Endometrial microvascular endothelial cells (primary cell): ENCODE data around the gene SLF1. TPM values are rescaled to one million over a fixed set of nuclear protein-coding genes. Genes with fewer than 3 reads are reported as not detected.

Experiments used
- in situ Hi-C: cut with HindIII; loops from 2 replicates; pipeline ENCODE4 v1.10.0; 2017; ENCODE audit warnings: low sequenced_read_pairs, low pct_unique_long_range_greater_than_20kb; ENCODE audit errors: inconsistent ontology term
- total RNA-seq: library from RNA; depleted of rRNA; stranded (reverse); fragments of >200 nt; gene quantifications from one replicate; pipeline ENCODE4 v1.2.3, GENCODE V29; 2015; ENCODE audit errors: inconsistent ontology term

SLF1 gene
- total RNA-seq, 1 donor from 2014 or later = 10.9 TPM

DNA sequence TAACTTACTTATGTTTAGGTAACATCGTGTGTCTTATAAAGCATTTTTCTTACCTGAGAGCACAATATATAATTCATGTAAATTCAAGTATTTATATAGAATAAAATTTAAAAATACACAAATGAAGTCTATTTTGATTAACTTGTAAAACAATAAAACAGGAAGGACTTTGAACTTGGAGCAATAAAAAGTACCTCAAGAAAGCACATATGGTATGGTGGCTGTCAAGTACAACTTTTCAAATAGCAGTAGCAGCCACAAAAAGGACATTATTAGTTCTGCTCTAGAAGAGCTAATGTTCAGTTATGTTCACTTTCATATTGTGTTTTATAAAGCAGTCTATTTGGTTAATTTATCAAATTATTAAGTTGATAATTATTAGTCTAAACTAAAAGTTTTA lies 31.4 kb downstream of the SLF1 start:
- in situ Hi-C loops = no loop called here

DNA sequence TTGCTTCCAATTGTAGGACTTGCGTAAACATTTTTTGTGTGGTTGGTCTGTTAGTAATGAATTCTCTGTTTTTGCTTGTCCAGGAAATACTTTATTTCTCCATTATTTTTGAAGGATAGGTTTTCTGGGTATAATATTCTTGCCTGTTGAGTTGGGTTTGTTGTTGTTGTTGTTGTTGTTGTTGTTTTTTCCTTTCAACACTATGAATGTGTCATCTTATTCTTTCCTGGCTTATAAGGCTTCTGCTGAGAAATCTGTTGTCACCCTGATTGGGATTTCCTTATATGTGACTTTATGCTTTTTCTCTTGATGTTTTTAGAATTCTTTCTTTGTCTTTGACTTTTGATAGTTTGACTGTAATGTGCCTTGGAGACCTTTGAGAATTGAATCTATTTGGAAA lies 39.8 kb downstream of the SLF1 start:
- in situ Hi-C loops = no loop called here

DNA sequence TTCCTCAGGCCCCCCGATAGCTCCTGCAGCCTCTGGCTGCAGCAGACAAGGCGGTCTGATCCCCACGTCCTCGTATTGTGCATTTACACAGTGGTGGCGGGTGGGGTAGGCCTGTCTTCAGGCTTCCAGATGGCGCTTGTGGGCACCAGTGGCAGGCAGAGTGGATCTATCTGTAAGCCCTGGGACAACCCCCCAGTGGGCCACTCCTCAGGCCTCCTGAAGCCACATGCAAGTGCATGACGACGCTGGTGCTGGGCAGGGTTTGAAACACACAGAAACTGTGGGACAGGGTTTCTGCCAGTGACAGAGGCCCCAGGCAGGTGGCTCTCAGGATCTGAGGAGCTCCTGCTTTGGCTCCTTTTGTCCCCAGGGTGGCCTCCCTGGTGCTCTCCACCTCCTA lies 42.0 kb downstream of the SLF1 start:
- in situ Hi-C loops = no loop called here

DNA sequence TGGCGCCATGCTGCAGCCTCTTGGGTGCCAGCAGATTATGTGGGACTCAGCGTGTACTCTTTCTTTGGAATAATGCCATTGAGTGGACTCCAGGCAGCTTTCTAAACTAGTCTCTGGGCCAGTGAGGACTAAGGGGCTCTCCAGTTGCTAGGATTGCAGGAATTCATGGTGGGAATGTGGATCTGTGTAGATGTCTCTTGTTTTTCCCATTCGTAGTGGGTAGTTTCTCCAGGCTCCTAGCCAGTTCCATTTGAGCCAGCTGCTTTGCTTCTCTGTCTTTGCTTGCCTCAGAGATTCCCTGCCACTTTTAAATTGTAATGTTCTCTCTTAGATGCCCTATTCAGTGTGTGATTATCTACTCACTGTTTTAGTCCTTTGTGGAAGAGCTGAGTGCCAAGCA lies 42.6 kb downstream of the SLF1 start:
- in situ Hi-C loops = no loop called here

DNA sequence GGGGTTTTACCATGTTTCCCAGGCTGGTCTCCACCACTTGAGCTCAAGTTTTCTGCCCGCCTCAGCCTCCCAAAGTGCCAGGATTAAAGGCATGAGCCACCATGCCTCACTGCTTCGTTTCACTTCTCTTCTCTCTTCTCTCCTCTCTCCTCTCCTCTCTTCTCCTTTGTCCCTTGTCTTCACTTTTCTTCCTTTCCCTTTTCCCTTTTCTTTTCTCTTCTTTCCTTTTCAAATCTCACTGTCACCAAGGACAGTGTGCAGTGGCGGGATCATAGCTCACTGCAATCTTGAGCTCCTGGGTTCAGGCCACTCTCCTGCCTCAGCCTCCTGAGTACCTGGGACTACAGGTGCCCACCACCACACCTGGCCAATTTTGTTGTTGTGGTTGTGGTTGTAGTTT lies 49.5 kb downstream of the SLF1 start:
- in situ Hi-C loops = no loop called here

DNA sequence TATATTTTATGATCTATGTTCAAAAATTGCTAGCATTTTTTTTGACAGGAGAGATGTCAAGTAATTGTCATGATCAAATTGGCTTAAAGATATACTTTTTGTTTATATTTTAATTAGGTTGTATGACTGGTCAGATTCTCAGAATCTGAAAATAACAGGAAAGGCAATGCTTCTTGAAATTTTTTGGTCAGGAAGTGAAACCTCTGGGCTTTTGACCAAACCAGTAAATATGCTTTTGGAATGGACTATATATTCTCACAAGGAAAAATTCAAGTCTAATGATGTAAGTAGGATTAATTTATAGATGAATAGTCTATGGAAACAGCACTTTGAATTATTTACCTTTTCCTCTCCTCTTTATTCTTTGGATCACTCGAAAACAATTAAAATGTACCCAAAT lies 52.3 kb downstream of the SLF1 start:
- in situ Hi-C loops = no loop called here

DNA sequence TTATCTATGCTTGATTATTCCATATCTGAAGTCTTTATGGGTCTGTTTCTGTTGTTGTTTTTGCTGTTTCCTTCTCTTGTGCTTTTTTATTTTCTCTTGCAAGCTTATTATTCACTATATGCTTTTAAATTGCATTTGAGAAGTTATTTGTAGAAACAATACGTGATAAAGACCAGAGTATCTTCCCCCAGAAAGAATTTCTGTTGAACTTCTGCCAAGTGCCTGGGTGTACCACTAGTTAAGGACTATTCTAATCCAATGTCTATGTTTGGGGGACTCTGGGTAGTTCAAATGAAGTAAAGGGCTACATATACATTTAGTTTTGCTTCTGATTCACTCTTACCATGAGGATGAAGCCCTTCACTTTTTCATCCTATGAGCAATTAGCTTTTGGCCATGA lies 54.3 kb downstream of the SLF1 start:
- in situ Hi-C loops = no loop called here

DNA sequence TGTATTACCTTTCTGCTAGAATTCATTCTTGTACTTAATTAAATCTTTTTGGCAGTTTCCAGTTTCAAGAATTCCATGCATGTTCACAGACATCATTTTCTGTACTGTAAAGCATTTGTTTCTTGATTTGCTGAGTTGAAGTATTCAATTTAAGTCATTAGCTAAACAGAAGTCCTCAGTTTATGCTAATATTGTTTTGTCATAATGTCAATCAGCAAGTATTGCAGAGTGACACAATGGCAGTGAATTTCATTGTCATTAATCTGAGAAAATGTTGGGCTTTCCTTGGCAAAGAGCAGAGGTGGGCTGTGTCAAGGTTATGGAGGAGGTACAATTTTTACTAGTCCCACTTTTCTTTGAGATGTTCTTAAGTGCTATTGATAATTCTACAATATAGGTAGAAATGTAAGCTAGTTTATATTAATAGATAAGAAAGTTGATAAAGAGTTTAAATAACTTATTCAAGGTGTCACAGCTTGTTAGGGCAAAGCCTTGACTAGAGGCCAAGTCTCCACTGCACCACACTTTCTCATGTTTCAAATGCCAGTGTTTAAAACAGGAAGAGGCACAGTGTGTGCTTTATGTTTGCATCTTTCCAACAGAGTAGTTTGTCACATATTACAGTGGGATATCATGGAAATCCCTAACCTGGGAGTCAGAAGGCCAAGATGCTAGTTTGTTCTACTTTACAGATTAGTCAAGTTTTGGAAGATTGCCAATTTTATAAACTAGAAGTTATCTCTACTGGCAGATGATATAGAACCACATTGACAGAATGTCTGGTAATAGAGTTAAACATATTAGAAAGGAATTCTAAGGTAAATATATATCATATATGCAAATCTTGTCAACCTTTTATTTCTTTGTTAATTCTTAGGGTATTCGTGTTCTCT lies 56.3 kb downstream of the SLF1 start:
- in situ Hi-C loops = no loop called here

DNA sequence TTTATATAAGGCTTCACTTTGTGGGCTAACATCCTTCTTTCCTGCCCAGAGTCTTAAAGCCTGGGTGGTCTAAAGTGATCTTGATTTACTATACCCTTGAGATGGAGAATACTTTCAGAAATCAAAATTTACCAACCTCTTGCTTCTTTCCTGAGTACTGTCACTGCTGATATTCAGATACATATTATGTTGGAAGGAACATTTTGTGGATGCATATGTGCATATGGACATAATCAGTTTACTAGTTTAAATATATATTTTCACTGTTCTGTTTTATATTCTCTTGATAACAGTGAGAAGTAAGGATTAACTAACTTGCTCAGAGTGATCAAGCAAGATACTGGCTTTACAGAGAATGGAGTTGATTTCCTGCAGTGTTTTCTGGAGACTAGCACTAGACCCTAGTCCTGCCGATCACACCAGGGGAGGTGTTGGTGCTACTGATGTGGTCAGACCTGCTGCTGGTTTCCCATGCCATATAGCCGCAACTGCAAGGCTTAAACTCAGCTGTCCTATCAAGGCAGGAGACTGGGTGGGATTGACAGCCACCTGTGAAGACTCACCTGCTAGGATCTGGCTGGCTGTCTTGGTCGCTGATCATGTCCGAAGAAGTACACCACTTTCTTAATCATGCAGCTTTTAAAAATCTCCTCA lies 57.6 kb downstream of the SLF1 start:
- in situ Hi-C loops = no loop called here

DNA sequence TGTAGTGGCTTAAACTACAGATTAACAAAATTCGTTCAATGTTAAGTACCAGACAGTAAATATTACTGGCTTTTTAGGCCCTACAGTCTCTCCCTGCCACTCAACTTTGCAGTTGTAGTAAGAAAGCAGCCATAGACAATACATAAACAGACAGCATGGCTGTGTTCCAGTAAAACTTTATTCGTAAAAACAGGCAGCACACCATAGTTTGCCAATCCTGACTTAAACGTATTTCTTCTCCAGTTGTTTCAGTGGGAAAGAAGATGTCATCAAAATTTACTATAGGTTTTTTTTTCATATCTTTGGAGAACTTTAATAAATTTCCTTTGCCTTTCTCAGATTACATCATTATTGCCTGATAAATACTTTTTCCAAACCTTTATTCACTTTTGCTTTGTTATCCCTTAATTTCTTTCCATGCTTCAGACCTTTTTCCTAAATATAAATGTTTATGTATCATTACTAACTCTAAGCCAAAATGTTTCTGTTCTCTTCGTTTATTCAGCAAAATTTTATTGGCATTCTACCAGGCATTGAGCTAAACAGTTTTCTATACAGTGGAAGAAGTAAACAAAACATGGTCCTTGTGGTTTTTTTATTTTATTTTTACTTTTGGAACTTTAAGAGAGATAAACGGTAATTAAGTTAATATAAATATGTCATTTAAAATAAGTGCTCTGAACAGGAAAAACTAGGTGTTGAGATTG lies 64.5 kb downstream of the SLF1 start:
- in situ Hi-C loops = no loop called here

DNA sequence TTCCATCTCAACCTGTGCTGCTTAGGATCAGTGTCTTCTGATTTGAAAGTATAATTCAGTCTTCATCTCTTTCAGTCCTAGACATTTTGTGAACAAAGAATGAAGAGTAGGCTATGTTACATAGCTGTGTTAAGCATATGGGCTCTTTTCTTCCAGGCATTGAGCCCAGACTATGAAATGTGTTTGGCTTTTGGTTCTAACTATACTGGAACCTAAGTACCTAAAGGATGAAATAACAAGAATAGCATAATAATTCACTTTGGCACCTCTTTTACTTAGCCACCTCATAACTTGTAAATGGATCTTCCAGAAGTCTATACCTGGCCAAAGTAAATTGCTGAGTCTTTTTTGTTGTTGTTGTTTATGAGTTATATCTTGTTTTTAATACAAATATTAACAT lies 71.4 kb downstream of the SLF1 start:
- in situ Hi-C loops = no loop called here

DNA sequence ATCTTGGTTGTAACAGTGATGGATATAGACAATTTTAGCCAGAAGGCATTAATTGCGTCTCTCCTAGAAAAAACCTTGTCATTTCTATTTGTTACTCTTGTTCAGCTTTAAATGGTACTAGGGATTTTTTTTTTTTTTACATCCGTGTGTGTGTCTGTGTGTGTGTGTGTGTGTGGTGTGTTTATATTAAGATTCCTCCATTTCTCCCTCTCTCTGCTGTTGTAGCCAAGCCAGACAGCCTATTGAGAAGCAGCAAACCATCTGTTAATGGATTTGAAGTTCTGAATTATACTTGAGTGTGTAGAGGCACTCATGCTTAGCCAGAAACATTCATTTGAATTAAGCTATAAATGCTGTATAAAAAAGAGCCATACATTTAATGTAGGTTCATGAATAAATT lies 72.3 kb downstream of the SLF1 start:
- in situ Hi-C loops = no loop called here

DNA sequence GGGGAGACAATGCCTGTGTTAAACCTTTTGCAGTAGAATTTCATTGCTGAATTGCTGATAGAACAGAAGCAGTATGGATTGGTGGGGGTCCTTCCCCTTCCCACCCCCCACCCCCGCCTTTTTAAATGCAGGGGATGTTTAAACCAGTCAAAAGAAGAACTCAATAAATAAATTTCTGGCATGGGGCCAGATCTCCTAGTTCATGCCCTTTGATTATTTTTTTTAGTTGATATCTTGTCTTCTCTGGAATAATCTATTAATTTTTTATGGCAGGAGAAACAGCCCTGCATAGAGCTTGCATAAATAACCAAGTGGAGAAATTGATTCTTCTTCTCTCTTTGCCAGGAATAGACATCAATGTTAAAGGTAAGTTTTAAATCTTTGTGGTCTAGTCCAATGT lies 72.8 kb downstream of the SLF1 start:
- in situ Hi-C loops = no loop called here

DNA sequence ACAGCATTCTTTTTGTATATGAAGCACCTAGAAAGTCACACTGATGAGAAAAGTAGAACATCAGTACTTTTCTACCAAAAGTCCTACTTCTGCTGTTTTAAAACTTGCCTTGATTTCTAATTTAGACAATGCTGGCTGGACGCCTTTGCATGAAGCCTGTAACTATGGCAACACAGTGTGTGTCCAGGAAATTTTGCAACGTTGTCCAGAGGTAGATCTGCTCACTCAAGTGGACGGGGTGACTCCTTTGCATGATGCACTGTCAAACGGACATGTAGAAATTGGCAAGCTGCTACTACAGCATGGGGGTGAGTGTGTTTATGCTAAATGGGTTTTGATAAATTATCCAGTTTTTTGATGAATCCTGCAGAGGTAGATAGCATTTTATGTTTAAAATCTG lies 73.5 kb downstream of the SLF1 start:
- in situ Hi-C loops = no loop called here

DNA sequence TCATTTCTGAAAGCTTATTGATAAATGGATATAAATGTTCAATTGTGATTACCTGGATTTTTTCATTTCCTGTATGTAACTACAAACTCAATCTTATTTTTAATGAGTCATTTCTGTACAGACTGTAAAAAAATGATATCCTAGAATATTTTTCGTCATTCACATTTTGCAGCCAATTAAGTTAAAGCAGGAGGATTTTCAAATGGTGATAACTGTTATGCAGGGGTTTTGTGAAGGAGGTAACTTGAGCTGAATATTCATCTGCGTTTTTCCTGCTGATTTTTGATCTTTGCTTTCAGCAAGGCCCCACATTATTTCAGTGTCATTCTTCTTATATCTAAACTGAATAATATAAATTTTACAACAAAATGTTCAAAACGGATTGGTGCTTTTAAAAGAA lies 74.1 kb downstream of the SLF1 start:
- in situ Hi-C loops = no loop called here

DNA sequence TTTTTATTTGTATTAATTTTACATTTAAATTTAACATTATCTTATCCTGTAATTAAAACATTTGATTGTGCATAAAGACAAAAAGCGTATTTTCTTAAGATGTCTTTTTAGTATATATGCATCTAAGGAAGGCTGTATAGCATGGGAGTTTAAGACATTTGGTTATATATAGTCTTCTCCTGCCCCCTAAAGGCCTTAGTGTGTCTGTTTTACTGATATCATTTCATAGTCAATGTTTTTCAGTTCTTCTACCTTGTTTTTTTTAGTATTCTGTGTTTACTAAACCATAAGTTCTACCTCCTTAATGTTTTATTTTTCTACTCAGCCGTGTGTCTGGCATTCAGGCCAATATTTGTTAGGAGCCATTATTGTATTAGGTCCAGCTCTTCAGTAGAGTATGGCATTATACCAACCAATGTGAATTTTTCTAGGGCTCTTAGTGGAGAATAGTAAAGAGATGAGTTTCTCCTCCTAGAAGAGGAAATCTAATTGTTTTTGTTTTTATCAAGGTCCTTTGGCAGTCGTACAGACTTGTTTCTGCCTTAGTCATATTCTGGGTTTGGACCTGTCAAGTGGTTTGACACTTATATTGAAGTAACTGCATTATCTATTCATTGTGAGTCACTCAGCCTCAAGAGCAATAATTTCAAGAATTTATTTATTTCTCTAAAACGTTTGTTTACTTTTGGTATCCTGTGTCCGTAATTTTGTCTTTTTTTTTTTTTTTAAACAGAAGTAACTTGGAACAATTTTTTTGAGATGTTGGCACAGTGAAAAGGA lies 74.8 kb downstream of the SLF1 start:
- in situ Hi-C loops = no loop called here

DNA sequence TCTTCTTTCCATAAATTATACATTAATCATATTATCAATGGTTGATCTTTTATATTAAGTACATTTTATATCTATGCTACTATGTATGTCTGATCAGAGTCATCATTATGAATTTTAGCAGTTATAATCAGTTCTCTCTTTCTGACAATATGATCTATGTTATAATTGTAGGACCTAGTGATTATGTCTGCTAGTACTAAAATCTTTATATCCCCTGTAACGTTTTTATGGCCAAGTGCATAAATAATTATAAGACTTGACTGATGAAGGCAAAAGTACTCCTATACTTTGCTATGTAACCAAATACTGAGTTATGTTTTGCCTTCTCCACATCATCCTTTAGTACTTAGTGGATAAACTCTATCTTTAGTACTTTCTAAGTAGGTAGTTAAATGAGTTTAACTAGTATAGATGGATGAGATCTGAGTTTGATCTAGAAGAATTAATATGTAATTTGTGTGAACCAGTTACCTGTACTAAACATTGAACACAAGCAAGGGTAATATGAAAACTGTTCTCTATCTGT lies 75.4 kb downstream of the SLF1 start:
- in situ Hi-C loops = no loop called here

DNA sequence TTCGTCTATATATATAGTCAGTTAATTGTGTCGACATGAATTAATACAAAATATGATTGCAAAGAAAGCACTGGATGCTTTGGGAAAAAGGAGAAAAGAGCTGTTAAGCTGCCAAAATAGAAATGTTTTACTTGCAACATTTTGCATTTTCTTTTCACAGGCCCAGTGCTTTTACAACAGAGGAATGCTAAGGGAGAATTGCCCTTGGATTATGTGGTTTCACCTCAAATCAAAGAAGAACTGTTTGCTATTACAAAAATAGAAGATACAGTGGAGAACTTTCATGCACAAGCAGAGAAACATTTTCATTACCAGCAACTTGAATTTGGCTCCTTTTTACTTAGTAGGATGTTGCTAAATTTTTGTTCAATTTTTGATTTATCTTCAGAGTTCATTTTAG lies 76.2 kb downstream of the SLF1 start:
- in situ Hi-C loops = no loop called here

DNA sequence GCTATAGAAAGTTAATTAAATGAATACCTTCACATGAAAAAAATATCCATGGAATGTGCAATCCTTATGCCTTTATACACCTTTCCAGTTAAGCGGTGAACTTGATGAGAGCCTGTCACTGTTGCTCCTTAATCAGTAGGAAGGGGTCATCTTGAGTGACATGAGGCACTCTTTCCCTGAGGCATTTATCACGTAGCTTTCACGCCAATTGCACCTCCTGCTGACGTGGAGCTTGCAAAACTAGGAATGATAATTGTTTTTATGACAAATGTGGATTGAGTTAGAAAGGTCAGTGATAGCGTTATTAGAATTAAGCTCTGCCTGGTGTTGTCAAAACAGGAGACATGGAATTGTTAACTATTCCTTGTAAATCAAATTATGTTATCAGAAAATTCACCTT lies 79.7 kb downstream of the SLF1 start:
- in situ Hi-C loops = no loop called here
